Astrocyte (in vitro differentiated cells and primary cell): ENCODE data around the gene TLCD2. TPM values are rescaled to one million over a fixed set of nuclear protein-coding genes. Genes with fewer than 3 reads are reported as not detected.
A peak's percentile ranks its signal among the peaks of the same experiment; 100 is the strongest.
"Not testable (repeated sequence)": the region's sequence is repeated elsewhere in the genome, so short reads cannot be mapped to it uniquely, and the experiment has no call there.

ENCODE experiments used
- DNase-seq: peaks from one replicate; pipeline ENCODE4 v3.0.0-alpha.2; 2010; ENCODE audit warnings: low read depth
- FAIRE-seq: peaks from 2 replicates; lab custom pipeline; 2011; peaks lifted over from hg19 to GRCh38; lab: Jason Lieb, UNC
- H2AFZ ChIP-seq: 2 replicates; pipeline ENCODE4 v1.6.0; 2012; ENCODE audit warnings: low read depth, low read length, inconsistent platforms
- H3K27ac ChIP-seq: 2 replicates; pipeline ENCODE4 v1.5.1; 2011; ENCODE audit warnings: low read depth, low read length, inconsistent platforms
- H3K27me3 ChIP-seq: 2 replicates; pipeline ENCODE4 v1.6.0; 2011; ENCODE audit warnings: low read length, inconsistent platforms; ENCODE audit not compliant: insufficient read depth
- H3K36me3 ChIP-seq: 2 replicates; pipeline ENCODE4 v1.5.1; 2011; ENCODE audit warnings: low read length, inconsistent platforms; ENCODE audit not compliant: insufficient read depth
- H3K4me1 ChIP-seq: 2 replicates; pipeline ENCODE4 v1.5.1; 2011; ENCODE audit warnings: low read length, inconsistent platforms; ENCODE audit not compliant: insufficient read depth
- H3K4me2 ChIP-seq: 2 replicates; pipeline ENCODE4 v1.6.0; 2012; ENCODE audit warnings: low read length, inconsistent platforms
- H3K4me3 ChIP-seq: 2 replicates; pipeline ENCODE4 v1.5.1; 2011; ENCODE audit warnings: low read depth, mild to moderate bottlenecking, low read length, inconsistent platforms; ENCODE audit not compliant: insufficient read depth
- H3K79me2 ChIP-seq: 2 replicates; pipeline ENCODE4 v1.6.0; 2012; ENCODE audit warnings: mild to moderate bottlenecking, low read length, inconsistent platforms; ENCODE audit not compliant: insufficient read depth
- H3K9ac ChIP-seq: 2 replicates; pipeline ENCODE4 v1.6.0; 2012; ENCODE audit warnings: mild to moderate bottlenecking, low read length, inconsistent platforms
- H3K9me3 ChIP-seq: 2 replicates; pipeline ENCODE4 v1.5.1; 2012; ENCODE audit warnings: low read depth, mild to moderate bottlenecking, low read length, inconsistent platforms; ENCODE audit not compliant: insufficient read depth
- H4K20me1 ChIP-seq: 2 replicates; pipeline ENCODE4 v1.6.0; 2012; ENCODE audit warnings: low read length, inconsistent platforms; ENCODE audit not compliant: insufficient read depth
- H3K27ac Mint-ChIP-seq: one replicate; pipeline ENCODE4 v1.8.0; 2021; ENCODE audit warnings: mild to moderate bottlenecking, mixed read lengths; ENCODE audit not compliant: unreplicated experiment
- H3K27me3 Mint-ChIP-seq: one replicate; pipeline ENCODE4 v1.8.0; 2021; ENCODE audit warnings: low read depth, mixed read lengths; ENCODE audit not compliant: unreplicated experiment
- H3K36me3 Mint-ChIP-seq: one replicate; pipeline ENCODE4 v1.8.0; 2021; ENCODE audit warnings: low read depth, mixed read lengths; ENCODE audit not compliant: unreplicated experiment
- H3K4me1 Mint-ChIP-seq: one replicate; pipeline ENCODE4 v1.8.0; 2021; ENCODE audit warnings: low read depth, mixed read lengths; ENCODE audit not compliant: unreplicated experiment
- H3K4me3 Mint-ChIP-seq: one replicate; pipeline ENCODE4 v1.8.0; 2021; ENCODE audit warnings: mild to moderate bottlenecking, moderate library complexity, mixed read lengths; ENCODE audit not compliant: unreplicated experiment
- H3K9me3 Mint-ChIP-seq: one replicate; pipeline ENCODE4 v1.8.0; 2021; ENCODE audit warnings: mild to moderate bottlenecking, mixed read lengths; ENCODE audit not compliant: unreplicated experiment
- CTCF ChIP-seq: IDR thresholded peaks from 2 replicates; pipeline ENCODE4 v1.5.1; 2011; ENCODE audit warnings: low read depth, mild to moderate bottlenecking, inconsistent platforms, low read length, moderate library complexity; ENCODE audit not compliant: insufficient read depth
- EZH2 ChIP-seq: IDR thresholded peaks from 2 replicates; pipeline ENCODE4 v1.6.1; 2012; ENCODE audit warnings: mild to moderate bottlenecking, low read length, inconsistent platforms; ENCODE audit not compliant: insufficient read depth
- total RNA-seq: library from RNA; stranded (reverse); gene quantifications from 2 replicates; pipeline ENCODE4 v1.2.1, GENCODE V29; 2021

Gene TLCD2
- total RNA-seq, 1 donor from 2014 or later = 6.0 TPM

DNA sequence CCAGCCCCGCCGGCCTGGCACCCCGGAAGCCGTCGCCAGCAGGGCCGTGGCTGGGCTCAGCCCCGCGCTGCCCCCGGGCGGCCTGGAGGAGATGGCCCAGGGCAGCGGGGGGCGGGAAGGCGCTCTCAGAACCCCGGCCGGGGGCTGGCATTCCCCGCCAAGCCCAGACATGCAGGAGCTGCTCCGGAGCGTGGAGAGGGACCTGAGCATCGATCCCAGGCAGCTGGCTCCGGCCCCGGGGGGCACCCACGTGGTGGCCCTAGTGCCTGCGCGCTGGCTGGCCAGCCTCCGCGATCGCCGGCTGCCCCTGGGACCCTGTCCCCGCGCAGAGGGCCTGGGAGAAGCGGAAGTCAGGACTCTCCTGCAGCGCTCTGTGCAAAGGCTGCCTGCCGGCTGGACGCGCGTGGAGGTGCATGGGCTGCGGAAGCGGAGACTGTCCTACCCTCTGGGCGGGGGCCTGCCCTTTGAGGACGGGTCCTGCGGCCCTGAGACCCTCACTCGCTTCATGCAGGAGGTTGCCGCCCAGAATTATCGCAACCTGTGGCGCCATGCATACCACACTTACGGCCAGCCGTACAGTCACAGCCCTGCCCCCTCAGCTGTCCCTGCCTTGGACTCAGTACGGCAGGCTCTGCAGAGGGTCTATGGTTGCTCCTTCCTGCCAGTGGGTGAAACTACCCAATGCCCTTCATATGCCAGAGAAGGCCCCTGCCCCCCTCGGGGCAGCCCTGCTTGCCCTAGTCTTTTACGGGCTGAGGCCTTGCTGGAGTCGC is 14.9 kb upstream of the TLCD2 start:
- Histone ChIP-seq H3K4me3 (peak overlapping the region; percentile 56), H3K4me1 (peaks cover 15% of the 10 kb centered on the region), H3K27me3 (no peaks in the 10 kb centered on the region), H3K27ac (peak overlapping the region; percentile 49), H4K20me1 (peaks cover 7% of the 10 kb centered on the region), H3K79me2 (peaks cover 31% of the 10 kb centered on the region), H2AFZ (peak overlapping the region; percentile 79), H3K9ac (peak overlapping the region; percentile 73), H3K4me2 (peak overlapping the region; percentile 89), H3K9me3 (no peaks in the 10 kb centered on the region), H3K36me3 (no peaks in the 10 kb centered on the region)
- Mint-ChIP-seq H3K27ac (no peak overlapping the region), H3K4me1 (peaks cover 8% of the 10 kb centered on the region), H3K9me3 (no peaks in the 10 kb centered on the region), H3K36me3 (peaks cover 9% of the 10 kb centered on the region), H3K4me3 (peak overlapping the region; percentile 79), H3K27me3 (no peaks in the 10 kb centered on the region)
- TF ChIP-seq CTCF (no peak), EZH2 (no peak)
- no peak for DNase-seq
- no peak for FAIRE-seq

DNA sequence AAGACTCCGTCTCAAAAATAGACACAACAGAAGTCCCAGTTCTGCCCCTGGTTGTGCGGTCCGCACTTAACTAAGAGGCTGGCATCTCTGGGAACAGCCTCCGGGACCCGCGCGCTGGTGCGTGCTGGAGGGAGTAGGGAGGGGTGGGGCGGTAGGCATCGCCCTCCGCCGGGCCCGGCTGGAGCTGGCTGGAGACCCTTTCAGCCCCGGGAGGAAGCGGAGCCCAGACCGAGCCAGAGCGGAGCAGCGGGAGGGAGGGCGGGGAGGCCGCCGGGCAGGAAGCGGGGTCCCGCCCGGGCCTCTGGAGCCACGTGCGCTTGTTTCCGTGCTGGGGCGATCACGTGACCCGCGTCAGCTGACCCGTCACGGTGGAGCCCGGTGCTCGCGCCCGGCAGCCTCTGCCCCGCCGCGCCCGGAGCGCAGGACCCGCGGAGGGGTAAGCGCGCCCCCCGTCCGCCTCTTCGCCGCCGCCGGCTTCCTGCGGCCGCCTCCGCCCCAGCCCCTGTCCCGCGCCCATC is 14.2 kb upstream of the TLCD2 start, which contains the start of gene WDR81:
Gene WDR81, plus strand, starts transcription at position 354 of the 518 bp plus-strand sequence. CDS start 256 bp downstream, outside the sequence.
- Mint-ChIP-seq H3K4me3 (peak within 1 kb of the TSS; percentile 79), H3K4me1 (peaks cover 8% of the 10 kb centered on the region), H3K27me3 (no peaks in the 10 kb centered on the region), H3K36me3 (peaks cover 7% of the 10 kb centered on the region), H3K9me3 (no peaks in the 10 kb centered on the region), H3K27ac (peak within 1 kb of the TSS; percentile 91)
- Histone ChIP-seq H2AFZ (peak within 1 kb of the TSS; percentile 79), H3K79me2 (peaks cover 31% of the 10 kb centered on the region), H3K27ac (peak within 1 kb of the TSS; percentile 49), H3K4me2 (peak within 1 kb of the TSS; percentile 89), H3K27me3 (no peaks in the 10 kb centered on the region), H4K20me1 (peaks cover 7% of the 10 kb centered on the region), H3K4me1 (peaks cover 15% of the 10 kb centered on the region), H3K9ac (peak within 1 kb of the TSS; percentile 73), H3K36me3 (no peaks in the 10 kb centered on the region), H3K4me3 (peak within 1 kb of the TSS; percentile 56), H3K9me3 (no peaks in the 10 kb centered on the region)
- peak; percentile 63 for DNase-seq
- no peak for FAIRE-seq
- no peak for TF ChIP-seq EZH2
- no peak for TF ChIP-seq CTCF

GRCh38 chr17:1722022-1722421 is 11.8 kb upstream of the TLCD2 start:
- H3K9me3 Mint-ChIP-seq, H3K27me3 Mint-ChIP-seq, H3K27ac ChIP-seq: not testable (repeated sequence)

More at GRCh38 chr17:1722022-1722421, 11.8 kb upstream of the TLCD2 start:
- H3K4me3 Mint-ChIP-seq = peak overlapping the region; percentile 60
- not testable (repeated sequence) for H3K36me3 ChIP-seq, H4K20me1 ChIP-seq, H3K4me2 ChIP-seq, H3K9me3 ChIP-seq, H2AFZ ChIP-seq, FAIRE-seq, H3K4me3 ChIP-seq, H3K36me3 Mint-ChIP-seq, H3K27me3 ChIP-seq, H3K4me1 Mint-ChIP-seq, H3K9ac ChIP-seq
- H3K79me2 ChIP-seq = peaks cover 22% of the 10 kb centered on the region
- peak overlapping the region; percentile 89 for H3K27ac Mint-ChIP-seq
- peak; percentile 52 for DNase-seq
- H3K4me1 ChIP-seq = peaks cover 20% of the 10 kb centered on the region
